Glomerular endothelial cell (primary cell): ENCODE results near the gene C13orf42. TPM values are rescaled to one million over a fixed set of nuclear protein-coding genes. Genes with fewer than 3 reads are reported as not detected.

Experiments used
- DNase-seq: peaks from one replicate; pipeline ENCODE4 v3.0.0-alpha.2; 2011; ENCODE audit warnings: low read depth, low spot score; ENCODE audit errors: extremely low read depth
- total RNA-seq: library from RNA; depleted of rRNA; stranded (reverse); fragments of >200 nt; gene quantifications from 2 replicates; pipeline ENCODE4 v1.2.3, GENCODE V29; 2015

The C13orf42 gene
- not detected in 2 replicates for total RNA-seq

DNA sequence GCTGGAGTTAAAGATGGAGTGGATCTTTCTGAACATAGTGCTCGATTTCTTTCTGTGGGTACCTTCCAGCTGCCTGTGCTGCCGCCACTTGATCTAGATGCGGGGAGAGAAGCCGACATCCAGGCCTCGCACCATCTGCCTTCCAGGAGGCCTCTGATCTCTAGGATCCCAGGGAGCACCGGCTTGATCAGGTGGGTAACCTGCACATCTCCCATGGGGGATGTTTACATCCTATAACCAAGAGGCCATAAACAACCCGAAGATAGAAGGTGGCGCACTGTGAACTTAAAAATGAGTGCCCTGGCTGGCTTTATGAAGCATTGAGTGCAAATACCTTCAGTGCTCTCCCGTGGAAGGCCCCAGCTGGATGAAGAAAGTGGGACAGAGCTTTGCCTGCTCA, at the start of gene C13orf42:
Gene C13orf42, minus strand, starts transcription at position 101 of the 400 bp plus-strand sequence. Its CDS starts 65 bp downstream, at position 36.
- DNase-seq, result no peak

GRCh38 chr13:51158880-51159518, 47.9 kb upstream of the C13orf42 start:
- DNase-seq, result no peak

DNA sequence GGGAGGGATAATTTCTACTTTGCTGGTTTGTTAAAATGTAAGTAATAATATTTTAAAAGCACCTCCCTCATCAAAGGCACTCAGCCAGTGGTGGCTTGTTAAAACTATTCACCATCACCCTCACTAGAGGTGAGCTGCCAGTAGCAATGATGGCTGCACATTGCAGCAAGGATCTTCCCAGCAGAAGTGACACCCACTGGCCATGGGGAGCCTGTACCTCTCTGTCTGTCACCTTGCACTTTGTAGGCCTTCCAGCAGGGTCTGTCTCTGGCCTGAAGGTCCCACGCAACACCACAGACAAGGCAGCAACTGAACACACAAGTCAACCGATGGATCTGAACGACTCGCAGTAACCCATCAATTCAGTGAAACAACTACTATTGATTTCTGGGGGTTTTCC, 47.3 kb upstream of the C13orf42 start:
- no peak for DNase-seq

DNA sequence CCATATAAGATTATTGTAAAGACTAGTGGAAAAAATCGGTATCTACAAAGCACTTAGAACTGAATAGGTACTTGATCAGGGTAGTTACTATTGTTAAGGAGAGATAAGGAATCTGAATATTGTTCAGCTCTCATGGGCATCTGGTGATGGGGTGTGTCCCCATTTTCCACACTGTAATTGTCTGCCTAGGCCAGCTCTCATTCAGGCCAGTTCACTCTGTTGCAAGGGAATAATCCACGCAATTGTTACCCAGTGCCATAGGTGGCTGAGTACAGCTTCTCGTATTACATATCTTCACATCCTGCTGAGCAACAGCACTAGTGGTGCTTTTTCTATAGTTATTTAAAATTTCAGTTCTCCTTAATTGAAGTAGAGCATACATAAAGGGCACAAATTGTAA, 45.6 kb upstream of the C13orf42 start:
- DNase-seq, result no peak

GRCh38 chr13:51155776-51156515, 44.9 kb upstream of the C13orf42 start:
- DNase-seq, result no peak

GRCh38 chr13:51155161-51155560, 44.1 kb upstream of the C13orf42 start:
- no peak for DNase-seq

GRCh38 chr13:51154029-51154555, 43.0 kb upstream of the C13orf42 start:
- peak; percentile 80 for DNase-seq

- DNase-seq, result no peak
Measured at GRCh38 chr13:51153527-51153926, 42.5 kb upstream of the C13orf42 start.

- no peak for DNase-seq
Measured at GRCh38 chr13:51152701-51153100, 41.6 kb upstream of the C13orf42 start.

GRCh38 chr13:51151463-51151862, 40.4 kb upstream of the C13orf42 start:
- no peak for DNase-seq

GRCh38 chr13:51148952-51149573, 38.0 kb upstream of the C13orf42 start:
- peak; percentile 72 for DNase-seq

DNA sequence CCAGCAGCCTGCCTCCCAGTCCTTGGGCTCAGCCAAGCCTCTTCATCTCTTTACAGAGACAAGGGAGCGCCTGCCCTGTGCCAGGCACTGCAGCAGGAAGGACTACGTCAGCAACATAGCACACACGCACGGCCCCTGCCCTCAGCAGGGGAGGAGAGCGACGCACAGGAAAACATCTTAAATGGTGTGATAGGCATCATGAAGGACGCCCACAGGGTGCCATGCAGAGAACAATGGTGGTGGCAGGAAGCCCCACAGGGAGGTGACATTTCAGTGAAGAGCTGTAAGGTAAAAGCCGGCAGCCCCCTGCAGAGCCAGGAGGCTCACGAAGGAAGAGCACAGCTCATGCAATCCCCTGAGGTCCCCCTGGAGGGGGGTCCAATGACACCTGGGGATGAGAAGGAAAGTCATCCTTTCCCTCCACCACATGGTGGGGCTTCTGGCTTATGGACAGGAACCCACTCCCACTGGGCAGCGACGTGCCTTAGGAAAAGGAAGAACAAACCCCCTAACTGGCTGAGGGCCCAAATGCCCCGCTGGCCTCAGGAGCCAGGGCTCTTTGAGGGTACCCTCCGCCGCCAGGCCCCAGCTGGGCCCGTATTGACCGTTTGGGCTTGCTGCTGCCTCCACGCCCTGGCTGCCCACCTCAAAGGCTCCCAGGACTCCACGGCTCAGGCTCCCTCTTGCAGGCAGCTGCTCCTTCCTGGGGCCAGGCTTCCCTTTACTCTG, 37.3 kb upstream of the C13orf42 start:
- peak; percentile 23 for DNase-seq

DNA sequence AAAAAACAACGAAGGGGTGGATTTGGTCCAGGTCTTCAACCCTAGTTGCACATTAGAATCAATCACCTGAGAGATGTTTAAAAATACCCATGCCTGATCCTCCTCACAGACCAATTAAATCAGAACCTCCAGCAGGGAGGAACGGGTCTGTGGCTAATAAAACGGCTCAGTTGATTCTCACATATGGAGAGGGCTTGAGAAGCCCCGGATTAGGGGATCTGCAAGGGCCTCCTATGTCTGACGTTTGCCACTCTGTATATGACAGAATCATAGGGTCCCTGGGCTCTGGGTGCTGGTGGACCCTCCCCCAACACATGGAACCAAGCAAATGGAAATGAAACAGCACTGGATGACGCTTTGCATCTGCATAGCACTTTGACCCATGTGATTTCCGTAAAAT, 36.7 kb upstream of the C13orf42 start:
- DNase-seq, result no peak

DNA sequence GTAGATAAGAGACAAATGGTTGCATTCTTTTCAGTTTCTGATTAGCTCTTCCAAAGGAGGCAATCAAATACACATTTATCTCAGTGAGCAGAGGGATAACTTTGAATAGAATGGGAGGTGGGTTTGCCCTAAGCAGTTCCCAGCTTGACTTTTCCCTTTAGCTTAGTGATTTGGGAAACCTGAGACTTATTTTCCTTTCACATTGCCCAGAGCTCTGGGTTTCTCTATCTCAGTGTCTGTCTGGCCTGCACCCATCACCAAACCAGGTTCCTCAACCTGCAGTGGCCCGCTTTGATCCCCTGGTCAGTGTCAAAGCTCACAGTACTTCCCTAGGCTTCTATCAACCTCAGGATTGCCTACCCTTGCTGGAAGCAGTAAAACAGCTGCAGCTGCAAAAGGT, 35.6 kb upstream of the C13orf42 start:
- no peak for DNase-seq

DNA sequence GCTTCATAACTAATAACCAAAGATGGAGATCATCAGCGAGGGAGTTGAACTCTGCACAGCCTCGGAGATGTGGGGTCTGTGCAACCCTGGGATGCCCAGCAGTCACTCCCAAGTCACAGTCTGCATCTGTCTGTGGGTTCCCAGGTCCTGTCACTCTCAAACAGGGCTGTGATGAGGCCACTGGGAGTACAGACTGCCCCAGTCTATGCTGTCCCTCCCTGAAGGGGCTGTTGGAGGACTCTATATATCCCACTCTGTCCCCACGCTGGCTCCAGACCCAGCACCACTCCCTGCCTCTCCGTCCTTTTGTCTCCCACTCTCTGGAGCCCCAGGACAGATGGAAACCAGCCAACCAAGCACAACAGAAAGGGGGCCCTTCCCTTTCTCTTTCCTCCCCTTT, 26.2 kb upstream of the C13orf42 start:
- no peak for DNase-seq

GRCh38 chr13:51136276-51136980, 25.4 kb upstream of the C13orf42 start:
- DNase-seq, result no peak

DNA sequence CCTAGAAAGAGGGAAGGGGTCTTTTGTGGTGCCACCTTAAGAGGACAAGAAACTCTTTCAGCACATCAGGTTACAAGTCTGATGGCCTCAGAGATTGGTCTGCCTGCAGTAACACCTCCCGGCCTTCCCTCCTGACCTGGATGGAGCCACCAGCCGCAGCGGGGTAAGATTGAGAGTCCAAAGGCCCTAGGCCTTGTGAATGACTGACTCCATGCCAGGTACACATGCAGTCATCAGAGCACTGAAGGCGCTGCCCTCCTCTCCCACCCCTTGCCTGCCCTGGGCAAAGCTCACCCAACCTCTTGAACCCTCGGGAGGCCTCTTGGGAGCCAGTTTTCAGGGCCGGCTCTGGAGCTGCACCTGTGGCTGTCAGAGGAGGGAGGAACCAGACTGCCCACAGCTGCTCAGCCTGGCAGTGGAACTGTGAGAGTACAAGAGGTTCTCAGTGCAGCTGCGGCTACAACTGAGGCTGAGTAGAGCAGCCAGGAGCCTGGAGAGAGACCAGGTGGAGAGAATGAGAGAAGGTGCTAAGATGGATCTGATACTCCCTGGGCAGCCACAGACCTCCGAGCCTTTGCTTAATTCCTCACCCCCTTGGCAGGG, 23.8 kb upstream of the C13orf42 start:
- no peak for DNase-seq

- DNase-seq, result no peak
Measured at GRCh38 chr13:51130348-51130747, 19.3 kb upstream of the C13orf42 start.

DNA sequence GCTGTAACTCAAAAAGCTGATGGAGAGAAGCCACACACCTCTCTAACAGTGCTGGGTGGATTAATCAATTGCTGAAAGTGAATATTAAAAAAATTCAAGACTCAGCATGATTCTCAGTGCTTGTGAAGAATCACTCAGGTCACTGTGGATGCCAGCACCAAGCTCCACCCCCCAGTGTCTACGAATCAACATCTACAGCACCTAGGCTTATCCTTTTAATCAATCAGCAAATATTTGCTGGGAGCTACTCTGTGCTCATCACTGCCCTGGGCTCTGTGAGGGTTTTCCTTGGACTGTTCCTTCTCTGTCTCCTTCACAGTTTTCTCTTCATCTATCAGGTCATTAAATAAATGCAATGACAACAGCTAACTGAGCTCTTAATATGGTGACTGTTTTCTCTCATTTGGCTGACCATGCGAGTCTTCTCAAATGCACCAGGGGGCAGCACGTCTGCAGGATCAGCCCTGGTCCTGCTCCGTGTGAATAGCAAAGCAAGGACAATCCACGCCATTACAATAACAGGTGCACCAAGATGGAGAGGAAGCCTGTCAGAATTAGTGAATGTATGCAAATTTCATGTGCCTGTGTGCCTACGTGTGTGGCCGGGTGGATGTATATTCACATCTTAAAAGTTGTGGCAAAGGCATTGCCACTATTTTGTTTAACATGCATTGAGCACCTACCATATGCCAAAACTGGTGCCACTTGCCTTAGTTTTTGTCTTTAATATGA, 14.6 kb upstream of the C13orf42 start:
- peak; percentile 25 for DNase-seq
